ENCODE results near the gene PRLR. TPM values are rescaled to one million over a fixed set of nuclear protein-coding genes. Genes with fewer than 3 reads are reported as not detected.

PRLR gene
- total and polyA plus RNA-seq, 9 of the 15 experiments (the other 6 are each of a cell fraction or from before 2014, with no cell fraction given): 0.02 TPM; not detected in 8

- WGBS (ENCODE audit: insufficient coverage, low coverage, missing lambda C conversion rate): 4% methylated on average over 3 of the region's 3 CpGs
- no peak for ATAC-seq
- Histone ChIP-seq H2AFZ (ENCODE audit: low read depth, low read length) (no peak overlapping the region), H3K27ac (ENCODE audit: extremely low read depth, low read depth, low read length) (no peak overlapping the region), H3K4me3 (no peak overlapping the region), H3K9ac (ENCODE audit: insufficient read depth in 1 of 2, low read depth in 2 of 2, low read length in 2 of 2) (no peak overlapping the region), H3K9me3 (replicated peaks; ENCODE audit: control insufficient read depth, insufficient read depth, low read depth, low read length) (no peaks in the 10 kb centered on the region), H4K20me1 (replicated peaks; ENCODE audit: control insufficient read depth, insufficient read depth, low read length) (no peaks in the 10 kb centered on the region; the same call in 1 of the 2 replicates), H3K4me1 (replicated peaks in 1 of 2; ENCODE audit: control insufficient read depth in 2 of 2, insufficient read depth in 2 of 2, low read length in 2 of 2) (no peaks in the 10 kb centered on the region), H3K9me1 (ENCODE audit: control insufficient read depth, insufficient read depth, low read length) (no peaks in the 10 kb centered on the region), H3K4me2 (ENCODE audit: insufficient read depth, low read length) (no peak overlapping the region), H3K79me2 (ENCODE audit: control insufficient read depth, insufficient read depth, low read length) (no peaks in the 10 kb centered on the region), H3K36me3 (ENCODE audit: control insufficient read depth, insufficient read depth, low read length) (no peaks in the 10 kb centered on the region), H3K27me3 (ENCODE audit: control insufficient read depth in 2 of 2, insufficient read depth in 2 of 2, low read length in 2 of 2) (peaks cover 0 to 12% of the 10 kb centered on the region in 2 experiments; a peak in 2 of 5 replicates)
- intact Hi-C loops (cut with micrococcal nuclease) (no loop called here), in situ Hi-C loops (cut with MboI) (loop anchor here (25.0 kb wide), 1 partner anchor 713 kb away; no protein-coding TSS in a partner anchor)
- ChIA-PET POLR2A (no interaction called here), CTCF (ENCODE audit: low intra/inter-chr PET ratio) (no interaction called here)
- FAIRE-seq: no peak
- no peak for TF ChIP-seq NCOA2 (IDR thresholded peaks at IDR 0.05; ENCODE audit: partially characterized antibody in 2 of 2)
- no peak for TF ChIP-seq NCOA4 (IDR thresholded peaks at IDR 0.05; ENCODE audit: partially characterized antibody)
- TF ChIP-seq ZNF589 (CRISPR knock-in tag; IDR thresholded peaks at IDR 0.05; ENCODE audit: low read depth): no peak
- TF ChIP-seq ZNF12 (CRISPR knock-in tag; IDR thresholded peaks at IDR 0.05): no peak
- no peak for TF ChIP-seq TRIM28 (IDR thresholded peaks at IDR 0.05)
- no peak for TF ChIP-seq ZNF79 (CRISPR knock-in tag; IDR thresholded peaks at IDR 0.05; ENCODE audit: low read depth)
- TF ChIP-seq NFRKB (IDR thresholded peaks at IDR 0.05; ENCODE audit: low read depth): no peak
- TF ChIP-seq SUPT5H (IDR thresholded peaks at IDR 0.05): no peak
- no peak for TF ChIP-seq SMAD1 (IDR thresholded peaks at IDR 0.05; ENCODE audit: low read depth, low read length, partially characterized antibody)
- TF ChIP-seq POU5F1 (IDR thresholded peaks at IDR 0.05; ENCODE audit: borderline replicate concordance, low read depth, low read length, partially characterized antibody): no peak
- TF ChIP-seq ETV6 (IDR thresholded peaks at IDR 0.05; ENCODE audit: borderline replicate concordance in 1 of 2, low read depth in 2 of 2, low read length in 1 of 2): no peak
- TF ChIP-seq ETV6 (CRISPR knock-in tag; IDR thresholded peaks at IDR 0.05; ENCODE audit: borderline replicate concordance): no peak
- no peak for TF ChIP-seq KAT2B (IDR thresholded peaks at IDR 0.05; ENCODE audit: low read depth, low read length)
- no peak for TF ChIP-seq NONO (IDR thresholded peaks at IDR 0.05; ENCODE audit: low read depth in 2 of 2, low read length in 1 of 2)
- TF ChIP-seq MAFF (IDR thresholded peaks at IDR 0.05; ENCODE audit: low read length): no peak
- TF ChIP-seq FOXM1 (IDR thresholded peaks at IDR 0.05; ENCODE audit: low read depth): no peak
- TF ChIP-seq FOXM1 (CRISPR knock-in tag; IDR thresholded peaks at IDR 0.05; ENCODE audit: low read depth): no peak
- no peak for TF ChIP-seq RBBP5 (IDR thresholded peaks at IDR 0.05; ENCODE audit: borderline replicate concordance, insufficient read depth, low read length, poor library complexity, severe bottlenecking)
- TF ChIP-seq MAZ (CRISPR knock-in tag; conservative IDR thresholded peaks at IDR 0.05 in 1 of 2, IDR thresholded peaks at IDR 0.05 in 1 of 2): no peak
- DNase-seq (ENCODE audit: extremely low read depth in 1 of 4, low spot score in 3 of 4): no peak
- no TSS peak for BruUV-seq (replicated peaks)
Measured at GRCh38 chr5:35199886-35200285, 30.4 kb downstream of the PRLR start.

Data from K562 (cell line).